Measurements from ENCODE around the gene GRK7.
"Not testable (repeated sequence)": the region's sequence is repeated elsewhere in the genome, so short reads cannot be mapped to it uniquely, and the experiment has no call there.

The GRK7 gene

GRCh38 chr3:141763088-141763750 lies at the start of gene GRK7:
Gene GRK7 (plus strand): TSS chr3:141763408. CDS start chr3:141778285, 14,877 bp downstream.
- DNase-seq = no peak

GRCh38 chr3:141714671-141715070 lies 48.5 kb upstream of the GRK7 start:
- no peak for DNase-seq

- DNase-seq = no peak
Measured at GRCh38 chr3:141722081-141722480, 41.1 kb upstream of the GRK7 start.

GRCh38 chr3:141722648-141723047 lies 40.6 kb upstream of the GRK7 start:
- DNase-seq = no peak

GRCh38 chr3:141723255-141723654 lies 40.0 kb upstream of the GRK7 start:
- DNase-seq = no peak

GRCh38 chr3:141724186-141724585 lies 39.0 kb upstream of the GRK7 start:
- DNase-seq = no peak

GRCh38 chr3:141725036-141725435 lies 38.2 kb upstream of the GRK7 start:
- no peak for DNase-seq

- no peak for DNase-seq
Measured at GRCh38 chr3:141726483-141726882, 36.7 kb upstream of the GRK7 start.

GRCh38 chr3:141728355-141728892 lies 34.8 kb upstream of the GRK7 start:
- DNase-seq = no peak

GRCh38 chr3:141729240-141729639 lies 34.0 kb upstream of the GRK7 start:
- no peak for DNase-seq

GRCh38 chr3:141735176-141735575 lies 28.0 kb upstream of the GRK7 start:
- no peak for DNase-seq

- DNase-seq = no peak
Measured at GRCh38 chr3:141735770-141736465, 27.3 kb upstream of the GRK7 start.

GRCh38 chr3:141737093-141737492 lies 26.1 kb upstream of the GRK7 start:
- no peak for DNase-seq

- no peak for DNase-seq
Measured at GRCh38 chr3:141737678-141738021, 25.6 kb upstream of the GRK7 start.

- peak; percentile 96 to 97 for DNase-seq
Measured at GRCh38 chr3:141738022-141738890, 25.0 kb upstream of the GRK7 start, which contains the start of gene RNF7. Gene RNF7 (plus strand): TSS chr3:141738298. CDS start chr3:141738342, 44 bp downstream.

- DNase-seq = no peak
Measured at GRCh38 chr3:141738891-141739363, 24.3 kb upstream of the GRK7 start.

- no peak for DNase-seq
Measured at GRCh38 chr3:141739731-141740130, 23.5 kb upstream of the GRK7 start.

GRCh38 chr3:141740349-141740748 lies 22.9 kb upstream of the GRK7 start:
- no peak for DNase-seq

- no peak for DNase-seq
Measured at GRCh38 chr3:141743305-141743704, 19.9 kb upstream of the GRK7 start.

GRCh38 chr3:141746962-141747361 lies 16.2 kb upstream of the GRK7 start:
- no peak for DNase-seq

- DNase-seq = no peak
Measured at GRCh38 chr3:141753399-141753798, 9.8 kb upstream of the GRK7 start.

GRCh38 chr3:141754032-141754431 lies 9.2 kb upstream of the GRK7 start:
- DNase-seq = no peak

GRCh38 chr3:141762552-141762951 lies 656 bp upstream of the GRK7 start:
- not testable (repeated sequence) for DNase-seq

Measured in stimulated activated CD4-positive, alpha-beta T cell treated with anti-CD3 and anti-CD28 coated beads, Interleukin-2, amount 100 ng/mL, for 24 hours (primary cell).